Natural killer cell treated with Interleukin-12 subunit alpha and Interleukin-12 subunit beta and Interleukin-15 and Interleukin-18, amount 100 ng/mL, for 72 hours (primary cell): ENCODE measurements around the gene SMIM38. TPM values are rescaled to one million over a fixed set of nuclear protein-coding genes. Genes with fewer than 3 reads are reported as not detected.

Experiments used
- ATAC-seq, 2 donors: fragments of 150-1000 bp; cut with Tn5 transposase in 1 of 2; sonication (Bioruptor Pico), chemical (Tn5 transposase) in 1 of 2; 2 replicates each; pipeline ENCODE4 v1.10.0; 2021
- DNase-seq: peaks from one replicate; pipeline ENCODE4 v3.0.0; 2022; ENCODE audit warnings: low spot score
- H3K27ac Mint-ChIP-seq, 2 donors: 1 replicate in 1 of 2; 2 replicates in 1 of 2; pipeline ENCODE4 v1.8.0; 2022; ENCODE audit warnings: mixed read lengths in 2 of 2, mild to moderate bottlenecking in 1 of 2, moderate library complexity in 1 of 2
- H3K27me3 Mint-ChIP-seq, 2 donors: 1 replicate in 1 of 2; 2 replicates in 1 of 2; pipeline ENCODE4 v1.8.0; 2022; ENCODE audit warnings: mixed read lengths in 2 of 2
- H3K36me3 Mint-ChIP-seq: one replicate; pipeline ENCODE4 v1.8.0; 2022; ENCODE audit warnings: mixed read lengths
- H3K4me1 Mint-ChIP-seq, 2 donors: 1 replicate in 1 of 2; 2 replicates in 1 of 2; pipeline ENCODE4 v1.8.0; 2022; ENCODE audit warnings: low read depth in 2 of 2, mixed read lengths in 2 of 2, mild to moderate bottlenecking in 1 of 2
- H3K4me3 Mint-ChIP-seq: one replicate; pipeline ENCODE4 v1.8.0; 2022; ENCODE audit warnings: mixed read lengths
- H3K9me3 Mint-ChIP-seq: 2 replicates; pipeline ENCODE4 v1.8.0; 2022; ENCODE audit warnings: mixed read lengths
- total RNA-seq, 2 donors: library from RNA; stranded (reverse); gene quantifications; one replicate each; pipeline ENCODE4 v1.2.3, GENCODE V29; 2022

Gene SMIM38
- under 1 TPM in 1 of 2 donors, not detected in 1; 0.89 TPM for total RNA-seq

DNA sequence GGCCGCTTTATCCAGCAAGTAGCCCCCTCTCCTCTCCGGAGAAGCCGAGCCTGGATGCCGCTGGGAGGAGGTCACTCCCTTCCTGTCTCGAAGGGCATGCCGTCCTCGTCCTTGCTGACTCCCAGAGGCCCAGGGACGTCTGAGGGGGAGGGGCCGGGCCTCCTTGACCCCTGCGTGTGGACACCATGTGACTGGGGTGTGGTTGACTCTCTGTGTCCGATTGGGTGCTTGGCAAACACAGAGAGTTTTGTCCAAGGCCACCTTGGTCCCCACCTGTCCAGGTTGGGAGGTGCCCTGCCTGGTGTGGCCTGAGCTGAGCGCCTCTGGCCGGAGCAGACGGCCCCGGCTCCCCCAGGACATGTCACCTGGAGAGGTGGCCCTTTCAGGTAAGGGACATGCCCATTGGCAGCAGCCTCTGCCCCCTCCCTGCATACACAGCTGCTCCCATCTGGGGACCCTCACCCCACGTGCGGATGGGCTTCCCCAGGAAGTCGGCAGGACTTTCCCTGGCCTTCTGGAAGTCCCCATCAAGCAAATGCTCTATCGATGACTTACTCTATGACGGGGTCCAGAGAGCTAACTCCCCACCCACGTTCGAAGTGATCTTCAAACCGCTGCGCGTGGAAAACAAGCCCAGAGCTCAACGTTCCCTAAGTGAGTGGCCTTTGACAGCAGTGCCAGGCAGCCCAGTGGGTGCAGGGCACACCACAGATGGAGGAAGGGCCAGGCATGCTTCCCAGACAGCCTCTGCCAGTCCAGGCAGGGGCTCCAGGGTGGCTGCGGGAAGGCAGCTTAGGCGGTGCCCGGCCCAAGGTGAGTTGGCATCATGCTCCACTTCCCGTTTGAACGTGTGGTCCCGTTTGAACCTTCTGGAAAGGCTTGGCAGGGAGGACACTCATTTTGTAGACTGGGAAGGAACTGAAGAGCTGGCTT is at the start of gene SMIM38:
SMIM38 (plus strand) TSS at position 634 of the 933 bp plus-strand sequence. CDS start 1,912 bp downstream, outside the sequence.
- Mint-ChIP-seq H3K9me3 (no peaks in the 10 kb centered on the region), H3K4me3 (no peak within 1 kb of the TSS)
- no peak for ATAC-seq

GRCh38 chr11:69106031-69106811 is 49.5 kb upstream of the SMIM38 start:
- Mint-ChIP-seq H3K27ac (no peak overlapping the region), H3K27me3 (peaks cover 0 to 9% of the 10 kb centered on the region in 2 donors), H3K9me3 (peaks cover 6% of the 10 kb centered on the region), H3K4me3 (no peak overlapping the region), H3K4me1 (no peaks in the 10 kb centered on the region), H3K36me3 (no peaks in the 10 kb centered on the region)
- no peak for DNase-seq
- peak in 1 of 2 donors; percentile 48 for ATAC-seq

More for the DNA sequence above, at the start of gene SMIM38:
- no peaks in the 10 kb centered on the region for H3K4me1 Mint-ChIP-seq
- H3K27ac Mint-ChIP-seq = no peak within 1 kb of the TSS
- H3K27me3 Mint-ChIP-seq = peaks cover 0 to 15% of the 10 kb centered on the region in 2 donors
- H3K36me3 Mint-ChIP-seq = no peaks in the 10 kb centered on the region
- no peak for DNase-seq

DNA sequence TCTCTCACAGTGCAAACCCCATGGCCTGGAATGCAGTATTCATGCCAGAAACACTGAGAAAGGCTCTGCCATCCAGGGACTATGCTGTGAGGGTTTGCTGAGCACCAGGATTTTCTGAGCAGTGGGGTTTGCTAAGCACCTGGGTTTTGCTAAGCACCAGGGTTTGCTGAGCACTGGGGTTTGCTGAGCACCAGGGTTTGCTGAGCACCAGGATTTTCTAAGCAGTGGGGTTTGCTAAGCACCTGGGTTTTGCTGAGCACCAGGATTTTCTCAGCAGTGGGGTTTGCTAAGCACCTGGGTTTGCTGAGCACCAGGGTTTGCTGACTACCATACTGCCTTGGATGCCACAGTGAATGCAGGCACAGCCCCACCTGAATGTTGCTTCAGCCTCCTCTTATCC is 48.3 kb upstream of the SMIM38 start:
- peaks cover 6% of the 10 kb centered on the region for H3K9me3 Mint-ChIP-seq
- H3K4me1 Mint-ChIP-seq = no peaks in the 10 kb centered on the region
- no peak overlapping the region for H3K27ac Mint-ChIP-seq
- H3K4me3 Mint-ChIP-seq = no peak overlapping the region
- ATAC-seq = no peak
- H3K36me3 Mint-ChIP-seq = no peaks in the 10 kb centered on the region
- no peak for DNase-seq
- H3K27me3 Mint-ChIP-seq = peaks cover 0 to 8% of the 10 kb centered on the region in 2 donors

GRCh38 chr11:69108030-69108429 is 47.7 kb upstream of the SMIM38 start:
- peaks cover 0 to 4% of the 10 kb centered on the region in 2 donors for H3K27me3 Mint-ChIP-seq
- H3K9me3 Mint-ChIP-seq = peaks cover 6% of the 10 kb centered on the region
- DNase-seq (no peak), ATAC-seq (no peak)
- H3K4me1 Mint-ChIP-seq = no peaks in the 10 kb centered on the region
- H3K36me3 Mint-ChIP-seq = no peaks in the 10 kb centered on the region
- no peak overlapping the region for H3K4me3 Mint-ChIP-seq
- no peak overlapping the region for H3K27ac Mint-ChIP-seq

DNA sequence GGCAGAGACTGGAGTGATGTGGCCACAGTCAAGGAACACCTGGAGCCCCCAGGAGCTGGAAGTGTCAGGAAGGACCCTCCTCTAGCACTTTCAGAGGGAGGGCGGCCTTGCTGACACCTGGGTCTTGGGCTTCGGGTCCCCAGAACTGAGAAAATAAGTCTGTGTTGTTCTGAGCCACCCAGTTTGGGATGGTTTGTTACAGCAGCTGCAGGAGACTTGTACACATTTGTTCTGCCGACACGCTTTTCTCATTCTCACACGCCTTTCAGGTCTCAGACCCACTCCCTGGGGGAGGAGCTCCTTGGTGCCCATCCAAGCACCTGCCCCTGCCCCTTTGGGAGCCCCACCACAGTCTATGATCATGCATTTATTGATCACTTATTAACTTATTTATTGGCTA is 47.2 kb upstream of the SMIM38 start:
- Mint-ChIP-seq H3K9me3 (peaks cover 6% of the 10 kb centered on the region), H3K27ac (no peak overlapping the region), H3K36me3 (no peaks in the 10 kb centered on the region), H3K4me1 (no peaks in the 10 kb centered on the region), H3K4me3 (no peak overlapping the region), H3K27me3 (peaks cover 0 to 2% of the 10 kb centered on the region in 2 donors)
- DNase-seq = no peak
- ATAC-seq = no peak

DNA sequence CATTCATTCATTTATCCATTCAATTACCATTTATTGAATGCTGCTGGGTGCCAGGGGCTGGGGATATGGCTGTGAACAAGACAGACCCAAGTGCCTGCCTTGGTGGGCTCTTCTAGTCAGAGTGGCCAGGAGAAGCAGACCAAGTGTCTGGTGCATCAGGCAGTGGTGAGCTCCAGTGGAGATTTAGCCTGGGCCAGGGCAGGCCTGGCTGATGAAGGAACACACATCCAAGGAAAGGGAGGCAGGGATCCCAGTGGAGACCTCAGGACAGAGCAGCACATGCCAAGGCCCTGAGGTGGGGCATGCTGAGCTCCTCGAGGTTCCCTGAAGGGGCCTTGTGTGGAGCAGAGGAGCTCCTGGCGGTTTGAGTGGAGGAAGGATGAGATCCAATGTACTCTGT is 46.6 kb upstream of the SMIM38 start:
- Mint-ChIP-seq H3K4me1 (no peaks in the 10 kb centered on the region), H3K27ac (no peak overlapping the region), H3K36me3 (no peaks in the 10 kb centered on the region), H3K9me3 (peaks cover 6% of the 10 kb centered on the region), H3K27me3 (peaks cover 0 to 5% of the 10 kb centered on the region in 2 donors), H3K4me3 (no peak overlapping the region)
- DNase-seq (no peak), ATAC-seq (no peak)

GRCh38 chr11:69110451-69110850 is 45.3 kb upstream of the SMIM38 start:
- no peak overlapping the region for H3K4me3 Mint-ChIP-seq
- ATAC-seq (no peak), DNase-seq (no peak)
- peaks cover 6% of the 10 kb centered on the region for H3K9me3 Mint-ChIP-seq
- H3K4me1 Mint-ChIP-seq = no peaks in the 10 kb centered on the region
- H3K27ac Mint-ChIP-seq = no peak overlapping the region
- H3K27me3 Mint-ChIP-seq = peaks cover 0 to 5% of the 10 kb centered on the region in 2 donors
- no peaks in the 10 kb centered on the region for H3K36me3 Mint-ChIP-seq

GRCh38 chr11:69111624-69112542 is 43.9 kb upstream of the SMIM38 start:
- no peaks in the 10 kb centered on the region for H3K4me1 Mint-ChIP-seq
- H3K4me3 Mint-ChIP-seq = no peak overlapping the region
- no peaks in the 10 kb centered on the region for H3K36me3 Mint-ChIP-seq
- H3K27ac Mint-ChIP-seq = no peak overlapping the region
- H3K27me3 Mint-ChIP-seq = peaks cover 0 to 5% of the 10 kb centered on the region in 2 donors
- DNase-seq (no peak), ATAC-seq (no peak)
- peaks cover 6% of the 10 kb centered on the region for H3K9me3 Mint-ChIP-seq

DNA sequence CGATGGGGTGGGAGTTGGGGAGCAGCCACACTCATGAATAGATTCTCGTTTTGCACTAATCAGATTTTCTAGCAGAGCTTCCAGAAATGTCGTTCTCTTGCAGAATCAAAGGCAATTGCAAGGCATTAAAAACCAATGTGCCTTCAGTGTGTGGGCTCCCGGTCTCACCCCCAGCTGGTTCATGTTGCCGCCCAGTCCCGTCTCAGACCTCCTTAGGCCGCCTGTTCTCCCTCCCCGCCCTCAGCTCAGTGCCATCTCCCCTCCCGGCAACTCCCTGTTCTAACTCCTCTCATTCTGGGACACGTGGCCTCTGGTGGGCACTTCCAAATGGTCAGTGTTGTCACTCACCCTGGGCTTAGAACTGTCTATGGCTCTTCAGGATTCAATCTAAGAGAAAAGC is 42.5 kb upstream of the SMIM38 start:
- Mint-ChIP-seq H3K4me3 (no peak overlapping the region), H3K27ac (no peak overlapping the region), H3K36me3 (no peaks in the 10 kb centered on the region), H3K4me1 (no peaks in the 10 kb centered on the region), H3K27me3 (peaks cover 0 to 5% of the 10 kb centered on the region in 2 donors), H3K9me3 (peaks cover 6% of the 10 kb centered on the region)
- ATAC-seq (no peak), DNase-seq (no peak)

DNA sequence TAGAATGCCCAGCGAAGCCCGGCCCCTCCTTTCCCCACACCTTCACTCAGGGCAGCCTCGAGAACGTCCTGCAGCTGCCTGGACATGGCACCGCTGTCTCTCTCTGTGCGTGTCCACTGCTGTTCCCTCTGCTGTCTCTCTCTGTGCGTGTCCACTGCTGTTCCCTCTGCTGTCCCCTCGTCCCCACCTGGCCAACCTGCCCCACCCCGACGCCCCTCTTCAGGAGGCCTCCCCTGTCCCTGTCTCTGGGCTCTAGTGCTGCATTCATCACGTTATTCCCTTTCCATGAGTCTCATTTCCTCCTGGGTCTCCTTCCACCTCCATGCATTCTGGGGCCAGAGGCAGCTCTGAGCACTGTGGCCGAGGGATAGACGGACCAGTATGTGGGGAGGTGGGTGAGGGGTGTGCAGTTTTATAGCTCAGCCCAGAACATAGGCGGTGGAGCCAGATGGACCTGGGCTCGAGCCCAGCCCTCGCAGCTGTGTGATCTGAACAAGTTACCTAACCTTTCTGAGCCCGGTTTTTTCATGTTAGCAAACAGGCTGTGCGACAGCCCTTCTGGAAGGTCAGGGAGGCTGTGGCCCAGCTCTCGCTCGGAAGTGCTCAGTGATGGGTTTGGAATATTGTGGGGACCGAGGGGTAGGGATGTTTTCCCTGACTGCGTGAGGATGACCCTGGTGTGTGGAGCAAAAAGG is 41.9 kb upstream of the SMIM38 start:
- Mint-ChIP-seq H3K4me3 (no peak overlapping the region), H3K27ac (no peak overlapping the region), H3K27me3 (peaks cover 0 to 5% of the 10 kb centered on the region in 2 donors), H3K9me3 (peaks cover 6% of the 10 kb centered on the region), H3K36me3 (no peaks in the 10 kb centered on the region), H3K4me1 (no peaks in the 10 kb centered on the region)
- ATAC-seq = no peak
- no peak for DNase-seq

- Mint-ChIP-seq H3K27me3 (peaks cover 0 to 3% of the 10 kb centered on the region in 2 donors), H3K36me3 (no peaks in the 10 kb centered on the region), H3K27ac (no peak overlapping the region), H3K4me3 (no peak overlapping the region), H3K4me1 (no peaks in the 10 kb centered on the region), H3K9me3 (peaks cover 6% of the 10 kb centered on the region)
- no peak for DNase-seq
- no peak for ATAC-seq
These were observed 41.4 kb upstream of the SMIM38 start for GRCh38 chr11:69114362-69114761.

GRCh38 chr11:69114811-69115523 is 40.8 kb upstream of the SMIM38 start:
- Mint-ChIP-seq H3K9me3 (peaks cover 6% of the 10 kb centered on the region), H3K36me3 (no peaks in the 10 kb centered on the region), H3K27me3 (peaks cover 0 to 3% of the 10 kb centered on the region in 2 donors), H3K4me3 (no peak overlapping the region), H3K27ac (no peak overlapping the region), H3K4me1 (no peaks in the 10 kb centered on the region)
- ATAC-seq (no peak), DNase-seq (no peak)
